SKM-1 (cell line): ENCODE data around the gene CPEB4.

ENCODE experiments used
- DNase-seq: peaks from one replicate; lab custom pipeline; 2025; ENCODE audit not compliant: unreplicated experiment; lab: John Stamatoyannopoulos, UW

The CPEB4 gene

DNA sequence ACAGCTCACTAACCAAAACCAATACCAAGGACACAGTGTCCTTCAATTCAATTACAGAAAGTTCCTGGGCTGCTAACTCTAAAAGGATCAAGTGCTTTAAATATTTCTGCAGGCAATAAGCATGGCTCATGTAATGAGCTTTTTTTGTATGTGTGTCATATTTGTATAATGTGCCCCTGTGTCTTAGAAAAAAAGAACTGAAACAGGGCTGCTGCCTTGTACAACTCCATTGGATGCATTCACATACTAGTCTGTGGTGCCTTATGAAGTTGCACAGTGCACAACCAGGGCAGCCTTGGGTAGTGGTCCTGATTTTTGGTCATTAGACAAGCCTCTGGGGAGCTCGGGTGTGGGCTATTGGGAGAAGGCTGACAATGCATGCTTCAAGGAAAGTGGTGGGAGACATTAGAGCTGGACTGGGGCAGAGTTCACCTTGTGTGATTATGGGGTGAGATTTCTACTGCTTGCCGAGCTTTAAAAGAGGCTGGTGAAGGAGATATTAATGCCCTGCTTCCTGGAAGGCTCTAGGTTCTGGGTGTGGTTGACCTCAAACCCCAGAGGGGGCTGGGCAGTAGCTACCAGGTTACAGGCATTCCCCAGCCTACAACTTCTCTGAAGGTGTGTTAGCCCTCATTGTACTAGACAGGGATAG, 3.6 kb upstream of the CPEB4 start:
- no peak for DNase-seq

DNA sequence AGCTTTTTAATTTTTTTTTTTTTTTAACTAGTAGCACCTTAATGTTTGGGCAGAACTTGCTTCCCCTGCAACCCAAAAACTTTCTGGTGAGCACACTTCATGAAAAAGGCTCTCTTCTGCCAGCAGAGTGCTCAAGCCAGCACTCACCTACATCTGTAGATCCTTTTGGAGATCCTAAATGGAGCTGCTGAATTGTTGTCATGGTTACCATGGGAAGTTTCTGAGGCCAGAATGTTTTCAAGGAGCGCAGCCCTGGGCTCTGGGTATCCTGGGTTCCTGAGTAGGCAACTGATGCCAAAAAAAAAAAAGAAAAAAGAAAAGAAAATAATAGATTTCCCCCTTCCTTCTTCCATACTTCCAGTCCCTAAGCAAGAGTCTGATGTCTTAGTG, 3.1 kb upstream of the CPEB4 start:
- DNase-seq = no peak

DNA sequence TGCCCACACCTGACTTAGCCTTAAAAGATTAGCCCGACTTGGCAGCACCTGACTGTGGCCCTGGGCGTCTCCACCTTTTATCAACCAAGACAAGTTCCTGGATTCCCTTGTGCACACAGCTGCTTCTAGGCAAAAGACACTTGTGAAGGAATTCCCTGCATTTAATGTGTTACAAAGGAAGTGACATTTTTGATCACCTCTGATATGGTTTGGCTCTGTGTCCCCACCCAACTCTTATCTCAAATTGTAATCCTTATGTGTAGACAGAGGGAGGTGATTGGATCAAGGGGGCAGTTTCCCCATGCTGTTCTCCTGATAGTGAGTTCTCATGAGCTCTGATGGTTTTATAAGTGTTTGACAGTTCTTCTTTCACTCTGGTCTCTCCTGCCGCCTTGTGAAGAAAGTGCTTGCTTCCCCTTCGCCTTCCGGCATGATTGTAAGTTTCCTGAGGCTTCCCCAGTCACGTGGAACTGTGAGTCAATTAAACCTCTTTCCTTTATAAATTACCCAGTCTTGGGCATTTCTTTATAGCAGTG, 2.6 kb upstream of the CPEB4 start:
- DNase-seq = no peak

GRCh38 chr5:173886150-173886549, 2.0 kb upstream of the CPEB4 start:
- no peak for DNase-seq

DNA sequence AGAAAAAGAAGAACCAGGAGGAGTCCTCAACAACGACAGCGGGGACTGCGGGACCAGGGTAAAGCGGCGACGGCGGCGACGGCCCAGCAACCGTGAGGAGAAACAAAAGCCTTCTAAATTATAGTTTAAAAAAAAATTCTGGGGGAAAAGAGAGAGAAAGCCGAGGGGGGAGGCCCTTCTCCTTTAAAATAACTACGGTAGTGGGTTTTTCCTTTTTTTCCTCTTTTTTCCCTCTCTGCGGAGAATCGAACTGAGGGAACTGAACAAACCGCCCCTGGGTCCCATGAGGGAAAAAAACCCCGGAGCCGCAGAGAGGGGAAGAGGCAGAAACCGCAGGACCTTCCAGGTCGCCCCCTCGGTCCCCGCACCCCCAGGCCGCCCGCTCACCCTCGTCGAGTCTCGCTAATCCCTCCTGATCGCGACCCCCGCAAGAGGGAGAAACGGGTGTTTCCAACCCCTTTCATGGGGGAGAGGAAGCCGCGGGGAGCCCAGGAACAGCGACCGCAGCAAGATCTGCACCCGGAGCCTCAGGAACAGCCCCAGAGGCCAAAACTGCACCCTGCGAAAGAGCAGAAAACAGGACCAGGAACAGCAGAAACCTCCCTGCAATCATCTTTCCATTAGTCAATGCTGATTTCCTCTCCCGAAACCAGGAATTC, 453 bp downstream of the CPEB4 start:
- DNase-seq = no peak

GRCh38 chr5:173890195-173890991, 2.2 kb downstream of the CPEB4 start:
- DNase-seq = no peak

- DNase-seq = no peak
Observed at GRCh38 chr5:173891308-173892116, 3.4 kb downstream of the CPEB4 start.

GRCh38 chr5:173893192-173893561, 5.0 kb downstream of the CPEB4 start:
- DNase-seq = no peak

DNA sequence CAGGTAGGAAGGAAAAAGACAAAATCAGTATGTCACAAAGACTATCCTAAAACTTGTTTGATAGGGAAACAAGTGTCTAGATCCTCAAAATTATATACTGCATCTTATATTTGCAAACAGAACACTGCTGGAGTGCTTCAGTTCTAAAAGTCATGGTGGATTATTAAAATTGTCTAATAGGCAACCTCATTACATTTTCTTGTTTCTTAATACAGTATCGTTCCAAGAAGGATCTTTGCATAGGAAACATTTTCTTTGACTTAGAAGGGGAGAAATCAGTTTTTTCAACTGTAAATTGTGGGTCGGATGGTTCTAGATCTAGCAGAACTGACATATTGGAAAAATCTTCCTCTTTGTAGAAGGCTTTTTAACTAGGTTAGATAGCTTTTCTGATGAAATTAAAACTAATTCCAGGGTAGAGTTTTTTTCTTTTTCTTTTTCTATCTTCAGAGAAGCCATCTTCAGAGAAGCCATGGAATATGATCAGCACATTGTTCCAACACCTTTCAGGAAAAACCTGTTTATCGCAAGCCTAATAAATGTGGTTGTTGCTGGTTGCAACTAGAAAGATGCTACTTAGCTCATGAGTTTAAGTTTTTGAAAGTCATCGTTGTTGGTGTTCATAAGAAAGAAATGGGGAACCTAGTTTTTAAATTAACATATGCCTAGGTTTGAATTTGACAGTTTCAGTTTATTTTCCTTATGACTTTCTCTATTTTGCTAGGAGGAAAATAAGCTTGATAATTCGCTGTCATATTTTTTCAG, 7.4 kb downstream of the CPEB4 start:
- DNase-seq = no peak

DNA sequence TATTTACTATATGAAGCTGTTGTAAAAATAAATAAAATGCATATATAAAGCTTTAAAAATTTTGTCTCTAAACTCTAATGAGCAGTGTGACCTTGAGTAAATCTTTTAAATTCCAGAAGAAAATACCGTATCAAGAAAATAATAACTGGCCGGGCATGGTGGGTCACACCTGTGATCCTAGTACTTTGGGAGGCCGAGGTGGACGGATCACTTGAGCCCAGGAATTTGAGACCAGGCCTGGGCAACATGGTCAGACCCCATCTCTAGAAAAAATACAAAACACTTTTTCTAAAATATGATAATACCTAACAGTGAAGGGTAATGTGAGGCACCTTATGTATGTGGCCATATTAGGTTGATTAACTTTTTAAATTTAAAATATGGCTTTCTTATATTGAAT, 8.5 kb downstream of the CPEB4 start:
- DNase-seq = no peak

DNA sequence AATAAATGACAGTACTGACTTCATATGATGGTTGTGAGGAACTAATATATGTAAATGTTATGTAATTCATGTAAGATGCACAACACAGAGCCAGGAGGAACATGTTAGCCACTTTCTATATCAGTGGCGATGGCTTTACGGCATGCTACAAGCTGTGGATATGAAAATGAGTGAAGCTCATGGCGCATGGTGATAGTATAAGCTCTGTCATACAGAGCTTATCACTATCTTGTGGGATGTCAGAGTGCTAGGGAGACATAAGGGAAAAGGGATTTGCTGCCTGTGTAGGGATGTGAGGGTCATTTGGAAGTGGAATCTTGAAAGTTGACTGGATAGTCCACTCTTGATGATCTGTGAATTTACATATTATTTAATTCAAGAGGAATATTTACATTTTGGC, 13.6 kb downstream of the CPEB4 start:
- no peak for DNase-seq

DNA sequence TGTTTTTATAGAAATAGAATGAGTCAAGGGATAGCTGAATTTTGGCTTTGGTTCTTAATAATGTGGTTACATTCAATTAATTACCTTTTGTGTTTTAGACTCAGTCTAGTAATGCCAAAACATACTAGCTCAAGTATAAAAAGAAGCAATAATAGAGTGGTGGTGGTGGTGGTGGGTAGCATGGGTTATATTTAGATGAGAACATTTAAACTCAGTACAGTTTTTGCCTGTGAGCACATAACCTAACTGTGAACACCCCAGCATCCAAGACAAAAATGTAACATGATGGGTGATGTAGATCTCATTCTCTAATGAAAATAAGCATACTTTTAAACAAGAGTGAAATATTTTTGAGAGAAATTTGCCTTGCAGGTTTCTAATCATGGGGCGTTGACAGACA, 14.2 kb downstream of the CPEB4 start:
- no peak for DNase-seq

GRCh38 chr5:173902743-173903142, 14.6 kb downstream of the CPEB4 start:
- no peak for DNase-seq

DNA sequence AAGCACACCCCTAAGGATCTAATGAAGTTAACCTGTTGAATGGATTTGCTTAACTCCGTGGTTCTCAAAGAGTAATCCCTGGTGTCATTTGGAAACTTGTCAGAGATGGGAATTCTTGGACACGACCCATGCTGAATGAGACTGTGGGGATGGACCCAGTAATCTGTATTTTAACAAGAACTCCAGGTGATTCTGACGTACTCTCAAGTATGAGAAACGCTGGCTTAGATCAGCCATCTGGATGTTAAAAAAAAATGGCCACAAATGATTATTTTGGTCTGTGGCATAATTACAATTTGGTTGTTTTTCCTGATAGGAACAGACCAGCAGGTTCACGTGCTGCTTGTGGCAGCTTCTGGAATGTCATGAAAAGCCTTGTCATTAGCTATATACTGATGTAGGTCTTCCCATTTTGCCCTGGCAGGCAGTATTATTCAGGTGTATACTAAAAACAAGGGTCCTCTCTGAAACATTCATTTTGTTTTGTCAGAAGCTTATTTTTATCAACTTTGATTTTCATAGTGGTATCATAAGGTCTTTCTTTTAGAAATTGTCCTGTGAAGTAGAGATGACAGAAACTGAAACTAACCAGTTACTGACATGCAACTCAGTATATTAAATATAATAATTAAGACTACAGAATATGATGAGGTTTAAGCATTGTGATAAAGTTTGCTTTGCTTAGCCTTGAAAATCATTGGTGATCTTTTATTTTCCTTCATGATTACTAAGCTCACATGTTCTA, 15.4 kb downstream of the CPEB4 start:
- no peak for DNase-seq

DNA sequence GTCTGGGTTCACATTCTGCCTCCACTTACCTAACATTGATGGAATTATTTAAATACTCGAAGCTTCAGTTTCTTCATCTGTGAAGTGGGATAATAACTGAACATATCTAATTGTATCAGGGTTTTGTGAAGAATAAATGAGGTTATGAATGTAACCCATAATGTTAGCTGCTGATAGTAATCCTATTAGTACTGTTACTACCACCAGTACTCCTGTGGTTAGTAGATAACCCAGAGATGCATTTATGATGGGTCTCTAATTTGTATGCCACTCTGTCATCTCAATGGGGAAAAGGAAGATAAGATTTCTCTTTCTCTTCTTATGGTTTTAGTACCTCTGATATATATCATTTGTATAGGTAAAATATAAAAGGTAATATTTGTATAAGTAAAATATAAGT, 16.0 kb downstream of the CPEB4 start:
- no peak for DNase-seq

DNA sequence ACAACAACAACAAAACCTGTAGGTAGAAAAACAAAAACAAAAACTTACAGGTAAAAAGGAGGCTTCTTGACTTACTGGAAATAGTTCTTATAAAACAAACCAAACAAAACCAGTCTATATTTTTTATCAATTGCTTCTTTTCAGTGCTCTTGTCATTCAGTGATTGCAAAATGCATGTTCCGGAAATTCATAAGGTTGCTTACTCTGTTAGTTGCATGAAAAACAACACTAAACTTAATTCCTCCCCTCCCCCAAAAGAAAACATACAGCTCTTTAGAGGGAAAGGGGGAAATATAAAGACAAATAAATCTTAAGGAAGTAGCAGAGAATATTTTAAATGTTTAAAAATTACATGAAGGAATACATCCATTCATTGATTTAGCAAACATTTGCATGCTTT, 19.1 kb downstream of the CPEB4 start:
- DNase-seq = no peak

GRCh38 chr5:173907686-173908371, 19.7 kb downstream of the CPEB4 start:
- no peak for DNase-seq

GRCh38 chr5:173909199-173909598, 21.1 kb downstream of the CPEB4 start:
- DNase-seq = no peak

GRCh38 chr5:173910215-173910614, 22.1 kb downstream of the CPEB4 start:
- DNase-seq = no peak
